Erythroblast (primary cell): Measurements from ENCODE around the gene PPM1J.
"Not testable (repeated sequence)": the region's sequence is repeated elsewhere in the genome, so short reads cannot be mapped to it uniquely, and the experiment has no call there.

Source experiments
- DNase-seq, 2 experiments: peaks; one replicate each; lab custom pipeline; 2025; lab: John Stamatoyannopoulos, UW
- GATA1 ChIP-seq: IDR thresholded peaks from 2 replicates; pipeline ENCODE4 v1.6.1; 2011; ENCODE audit warnings: low read depth, mild to moderate bottlenecking, control low read depth, low read length, moderate library complexity
- POLR2A ChIP-seq: IDR thresholded peaks from 2 replicates; pipeline ENCODE4 v1.6.1; 2011; ENCODE audit warnings: mild to moderate bottlenecking, low read length

PPM1J gene

GRCh38 chr1:112727716-112728115 is 12.6 kb upstream of the PPM1J start:
- TF ChIP-seq POLR2A (no peak), GATA1 (no peak)
- no peak for DNase-seq

GRCh38 chr1:112724240-112724639 is 9.1 kb upstream of the PPM1J start:
- DNase-seq, result not testable (repeated sequence)

- no peak for TF ChIP-seq GATA1
- no peak for TF ChIP-seq POLR2A
- DNase-seq, result no peak
Observed at GRCh38 chr1:112723511-112723839, 8.3 kb upstream of the PPM1J start.

- no peak for TF ChIP-seq POLR2A
- TF ChIP-seq GATA1, result no peak
- DNase-seq, result no peak
Observed at GRCh38 chr1:112722601-112723510, 7.7 kb upstream of the PPM1J start.

- DNase-seq, result no peak
- TF ChIP-seq POLR2A (no peak), GATA1 (no peak)
Observed at GRCh38 chr1:112721966-112722524, 6.9 kb upstream of the PPM1J start.

- not testable (repeated sequence) for DNase-seq
Observed at GRCh38 chr1:112721294-112721693, 6.2 kb upstream of the PPM1J start.

GRCh38 chr1:112720800-112721199 is 5.7 kb upstream of the PPM1J start:
- DNase-seq, result no peak
- no peak for TF ChIP-seq GATA1
- no peak for TF ChIP-seq POLR2A

GRCh38 chr1:112719706-112720105 is 4.6 kb upstream of the PPM1J start:
- no peak for DNase-seq
- no peak for TF ChIP-seq GATA1
- TF ChIP-seq POLR2A, result no peak

GRCh38 chr1:112718691-112719418 is 3.7 kb upstream of the PPM1J start:
- no peak for TF ChIP-seq GATA1
- TF ChIP-seq POLR2A, result no peak

GRCh38 chr1:112717263-112717873 is 2.2 kb upstream of the PPM1J start:
- TF ChIP-seq POLR2A, result no peak
- no peak for TF ChIP-seq GATA1
- DNase-seq, result peak in 1 of 2 experiments; percentile 23

More at GRCh38 chr1:112718691-112719418, 3.7 kb upstream of the PPM1J start:
- peak; percentile 60 to 74 for DNase-seq

GRCh38 chr1:112716133-112716720 is 1.1 kb upstream of the PPM1J start:
- TF ChIP-seq GATA1 (no peak), POLR2A (no peak)

GRCh38 chr1:112714313-112715263 is 544 bp downstream of the PPM1J start:
- TF ChIP-seq GATA1 (no peak), POLR2A (no peak)
- peak; percentile 34 to 59 for DNase-seq

More at GRCh38 chr1:112716133-112716720, 1.1 kb upstream of the PPM1J start:
- DNase-seq, result peak; percentile 84 to 93
